Testis (tissue), 3 donors: ENCODE results near the gene GGT5. TPM values are rescaled to one million over a fixed set of nuclear protein-coding genes. Genes with fewer than 3 reads are reported as not detected.
"Not testable (repeated sequence)": the region's sequence is repeated elsewhere in the genome, so short reads cannot be mapped to it uniquely, and the experiment has no call there.

Experiments
- DNase-seq: peaks from one replicate; pipeline ENCODE4 v3.0.0-alpha.2; 2019
- H3K27ac ChIP-seq, 2 donors: fragments of 200-600 bp; sonication (generic); one replicate each; pipeline ENCODE4 v1.5.1; 2019
- H3K27me3 ChIP-seq: fragments of 200-600 bp; sonication (generic); one replicate; pipeline ENCODE4 v1.5.1; 2019
- H3K36me3 ChIP-seq: fragments of 200-600 bp; sonication (generic); one replicate; pipeline ENCODE4 v1.5.1; 2017; ENCODE audit warnings: low read depth; ENCODE audit errors: missing control alignments
- H3K4me1 ChIP-seq: fragments of 200-600 bp; sonication (generic); one replicate; pipeline ENCODE4 v1.5.1; 2019
- H3K4me3 ChIP-seq, 2 donors: fragments of 200-600 bp; sonication (generic); one replicate each; pipeline ENCODE4 v1.5.1; 2017 to 2019
- H3K9me3 ChIP-seq: fragments of 200-600 bp; sonication (generic); one replicate; pipeline ENCODE4 v1.5.1; 2017
- POLR2A ChIP-seq: fragments of 450-650 bp; IDR thresholded peaks from one replicate; pipeline ENCODE4 v1.6.1; 2017; ENCODE audit warnings: antibody characterized with exemption, mild to moderate bottlenecking, moderate library complexity
- WGBS, 2 donors: methylation state at CpG; one replicate each; pipeline ENCODE4 v1.1.5; 2018; 5-methylcytosine and 5-hydroxymethylcytosine counted together
- intact Hi-C: fragments of 100-400 bp; cut with DNase I; formaldehyde crosslinking; loops from one replicate; pipeline ENCODE4 v1.15.1; 2023; ENCODE audit warnings: low total_unique reads
- polyA plus RNA-seq: library from polyadenylated mRNA; stranded (reverse); fragments of 350-450 nt; fragmentation: Illumina TruSeq; extraction: RNeasy Lipid Tissue Mini Kit (QIAGEN cat#74804); gene quantifications from one replicate; pipeline ENCODE4 v1.2.3, GENCODE V29; 2014; ENCODE audit warnings: low read depth, low replicate concordance; ENCODE audit not compliant: insufficient read depth
- total RNA-seq, 2 donors: library from RNA; depleted of rRNA; stranded (reverse); fragments of >200 nt; gene quantifications; one replicate each; pipeline ENCODE4 v1.2.3, GENCODE V29; 2016
- TF ChIP-seq, protein P1 (sequence below), 3 experiments: fragments of 450-650 bp in 2 of 3; fragments of 200-600 bp in 1 of 3; sonication (generic) in 1 of 3; IDR thresholded peaks; one replicate each; pipeline ENCODE4 v1.5.1; 2016 to 2019; ENCODE audit warnings: antibody characterized with exemption in 3 of 3, mild to moderate bottlenecking in 2 of 3, moderate library complexity in 1 of 3

Gene GGT5
- total and polyA plus RNA-seq, 3 donors from 2014 or later = 15.0 to 27.1 (median 22.9) TPM

DNA sequence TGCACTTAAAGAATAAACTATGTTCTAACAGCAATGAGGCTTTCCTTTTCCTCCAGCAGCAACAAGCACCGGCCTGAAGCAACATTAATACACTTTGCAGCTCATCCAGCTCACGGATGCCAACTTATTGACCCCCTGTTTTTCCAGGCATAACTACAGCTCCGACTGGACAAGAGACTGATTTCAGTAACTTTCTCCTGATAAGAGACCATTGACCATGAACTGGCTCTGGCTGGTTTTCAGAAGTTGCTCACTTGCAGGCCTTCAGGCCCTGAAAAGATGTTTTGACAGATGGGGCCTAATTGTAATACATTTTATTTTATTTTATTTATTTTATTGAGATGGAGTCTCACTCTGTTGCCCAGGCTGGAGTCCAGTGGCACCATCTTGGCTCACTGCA is 27.5 kb downstream of the GGT5 start:
- WGBS, 2 donors = 18 to 49% methylated on average over 3 of the region's 3 CpGs

DNA sequence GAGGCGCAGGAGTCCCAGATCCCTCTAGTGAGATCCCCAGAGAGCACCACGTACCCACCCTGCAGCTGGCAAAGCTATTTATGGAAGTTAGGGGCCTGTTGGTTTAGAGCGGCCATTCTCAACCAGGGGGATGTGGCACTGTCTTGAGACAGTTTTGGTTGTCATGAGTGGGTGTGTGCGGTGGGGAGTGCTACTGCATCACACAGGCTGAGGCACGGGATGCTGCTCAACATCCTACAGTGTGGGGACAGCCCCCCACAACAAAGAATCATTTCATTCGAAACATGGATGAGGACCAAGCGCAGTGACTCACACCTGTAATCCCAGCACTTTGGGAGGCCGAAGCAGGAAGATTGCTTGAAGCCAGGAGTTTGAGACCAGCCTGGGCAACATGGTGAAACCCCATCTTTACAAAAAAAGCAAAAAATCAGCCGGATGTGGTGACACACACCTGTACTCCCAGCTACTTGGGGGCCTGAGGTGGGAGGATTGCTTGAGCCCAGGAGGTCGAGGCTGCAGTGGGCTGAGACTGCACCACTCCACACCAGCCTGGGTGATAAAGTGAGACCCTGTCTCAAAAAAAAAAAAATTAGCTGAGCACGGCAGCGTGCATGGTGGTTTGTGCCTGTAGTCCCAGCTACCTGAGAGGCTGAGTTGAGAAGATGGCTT is 28.2 kb downstream of the GGT5 start:
- intact Hi-C loops = no loop called here

More for the DNA sequence above, 27.5 kb downstream of the GGT5 start:
- H3K27ac ChIP-seq = no peak overlapping the region
- TF ChIP-seq, protein P1, sequence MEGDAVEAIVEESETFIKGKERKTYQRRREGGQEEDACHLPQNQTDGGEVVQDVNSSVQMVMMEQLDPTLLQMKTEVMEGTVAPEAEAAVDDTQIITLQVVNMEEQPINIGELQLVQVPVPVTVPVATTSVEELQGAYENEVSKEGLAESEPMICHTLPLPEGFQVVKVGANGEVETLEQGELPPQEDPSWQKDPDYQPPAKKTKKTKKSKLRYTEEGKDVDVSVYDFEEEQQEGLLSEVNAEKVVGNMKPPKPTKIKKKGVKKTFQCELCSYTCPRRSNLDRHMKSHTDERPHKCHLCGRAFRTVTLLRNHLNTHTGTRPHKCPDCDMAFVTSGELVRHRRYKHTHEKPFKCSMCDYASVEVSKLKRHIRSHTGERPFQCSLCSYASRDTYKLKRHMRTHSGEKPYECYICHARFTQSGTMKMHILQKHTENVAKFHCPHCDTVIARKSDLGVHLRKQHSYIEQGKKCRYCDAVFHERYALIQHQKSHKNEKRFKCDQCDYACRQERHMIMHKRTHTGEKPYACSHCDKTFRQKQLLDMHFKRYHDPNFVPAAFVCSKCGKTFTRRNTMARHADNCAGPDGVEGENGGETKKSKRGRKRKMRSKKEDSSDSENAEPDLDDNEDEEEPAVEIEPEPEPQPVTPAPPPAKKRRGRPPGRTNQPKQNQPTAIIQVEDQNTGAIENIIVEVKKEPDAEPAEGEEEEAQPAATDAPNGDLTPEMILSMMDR (IDR thresholded peaks at IDR 0.05) = no peak
- TF ChIP-seq POLR2A = no peak
- H3K36me3 ChIP-seq = no peaks in the 10 kb centered on the region
- no peaks in the 10 kb centered on the region for H3K27me3 ChIP-seq
- DNase-seq = no peak
- no peak overlapping the region for H3K4me3 ChIP-seq
- peaks cover 6% of the 10 kb centered on the region for H3K4me1 ChIP-seq
- H3K9me3 ChIP-seq = no peaks in the 10 kb centered on the region
- intact Hi-C loops = no loop called here

DNA sequence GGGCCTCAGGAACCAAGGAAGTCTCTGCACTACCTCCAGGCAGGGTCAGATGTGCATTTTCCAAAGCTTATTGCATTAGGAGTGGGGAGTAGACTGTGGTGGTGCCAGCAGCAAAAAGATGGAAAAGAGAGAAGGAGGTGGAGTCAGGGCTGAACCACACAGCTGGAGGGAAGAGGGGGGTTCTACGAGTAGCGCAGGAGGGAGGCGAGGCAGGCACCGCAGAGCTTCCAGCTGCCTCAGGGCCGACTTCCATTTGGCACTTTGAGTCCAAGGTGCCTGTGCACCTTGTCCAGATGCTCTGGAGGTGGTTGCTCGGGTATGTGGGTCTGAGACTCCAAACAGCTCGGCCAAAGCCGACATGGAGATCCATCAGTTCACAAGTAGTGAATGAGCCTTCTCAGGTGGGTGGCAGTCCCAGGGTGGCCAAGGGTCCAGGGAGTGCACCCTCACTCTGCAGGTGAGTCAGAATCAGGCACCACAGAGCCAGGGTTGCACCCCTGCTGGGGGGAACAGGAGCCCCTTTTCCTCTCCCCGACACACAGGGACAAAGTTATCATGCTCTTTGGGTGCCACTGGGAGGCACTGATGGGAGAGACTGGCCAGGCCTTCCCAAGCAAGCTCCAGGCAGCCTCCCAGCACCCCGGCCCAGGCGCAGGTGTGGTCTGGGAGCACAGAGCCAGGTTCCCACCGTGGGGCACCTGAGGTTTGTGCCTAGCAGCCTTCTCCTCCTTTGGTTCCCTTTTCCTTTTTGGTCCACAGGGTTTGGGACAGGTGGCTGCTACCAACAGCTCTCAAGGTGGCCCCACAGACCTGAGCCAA is 30.2 kb downstream of the GGT5 start:
- intact Hi-C loops = no loop called here
- TF ChIP-seq, protein P1 (IDR thresholded peaks at IDR 0.05) = no peak
- TF ChIP-seq POLR2A = no peak
- no peak for DNase-seq
- Histone ChIP-seq H3K4me3 (no peak overlapping the region), H3K27ac (no peak overlapping the region), H3K9me3 (no peaks in the 10 kb centered on the region), H3K36me3 (no peaks in the 10 kb centered on the region), H3K4me1 (peaks cover 6% of the 10 kb centered on the region), H3K27me3 (no peaks in the 10 kb centered on the region)
- 85 to 89% methylated on average over 9 to 12 of the region's 12 CpGs for WGBS, 2 donors

More for the DNA sequence above, 28.2 kb downstream of the GGT5 start:
- H3K27ac ChIP-seq = no peak overlapping the region
- H3K4me1 ChIP-seq = peaks cover 6% of the 10 kb centered on the region
- no peaks in the 10 kb centered on the region for H3K36me3 ChIP-seq
- WGBS, 2 donors = 88 to 91% methylated on average over 10 to 12 of the region's 12 CpGs
- TF ChIP-seq, protein P1 (IDR thresholded peaks at IDR 0.05) = no peak
- no peak for TF ChIP-seq POLR2A
- H3K27me3 ChIP-seq = no peaks in the 10 kb centered on the region
- no peak for DNase-seq
- H3K9me3 ChIP-seq = no peaks in the 10 kb centered on the region
- no peak overlapping the region for H3K4me3 ChIP-seq

DNA sequence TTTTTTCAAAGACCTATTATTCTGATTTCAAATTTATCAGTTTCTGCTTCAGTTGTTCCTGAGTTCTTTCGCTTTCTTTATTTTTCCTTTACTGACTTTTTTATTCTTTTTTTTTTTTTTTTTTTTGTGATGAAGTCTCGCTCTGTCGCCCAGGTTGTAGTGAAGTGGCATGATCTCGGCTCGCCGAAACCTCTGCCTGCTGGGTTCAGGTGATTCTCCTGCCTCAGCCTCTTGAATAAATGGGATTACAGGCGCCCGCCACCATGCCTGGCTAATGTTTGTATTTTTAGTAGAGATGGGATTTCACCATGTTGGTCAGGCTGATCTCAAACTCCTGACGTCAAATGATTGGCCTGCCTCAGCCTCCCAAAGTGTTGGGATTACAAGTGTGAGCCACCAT is 31.8 kb downstream of the GGT5 start:
- H3K36me3 ChIP-seq, H3K27me3 ChIP-seq, intact Hi-C loops, H3K9me3 ChIP-seq, H3K4me3 ChIP-seq, H3K27ac ChIP-seq, DNase-seq: not testable (repeated sequence)
- WGBS, 2 donors = 89 to 95% methylated on average over 9 of the region's 9 CpGs
- H3K4me1 ChIP-seq = peaks cover 12% of the 10 kb centered on the region

DNA sequence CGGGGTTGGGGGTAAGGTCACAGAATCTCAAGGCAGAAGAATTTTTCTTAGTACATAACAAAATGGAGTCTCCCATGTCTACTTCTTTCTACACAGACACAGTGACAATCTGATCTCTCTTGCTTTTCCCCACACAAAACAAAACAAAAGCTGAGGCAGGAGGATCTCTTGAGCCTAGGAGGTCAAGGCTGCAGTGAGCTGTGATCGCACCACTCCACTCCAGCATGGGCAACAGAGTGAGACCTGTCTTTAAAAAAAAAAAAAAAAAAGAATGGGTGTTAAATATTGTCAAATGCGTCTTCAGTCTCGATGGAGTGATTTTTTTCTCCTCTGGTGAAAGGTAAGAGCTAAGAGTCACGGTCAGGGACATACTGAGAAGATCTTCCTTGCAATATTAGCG is 33.2 kb downstream of the GGT5 start:
- H3K27me3 ChIP-seq, intact Hi-C loops, H3K27ac ChIP-seq, H3K9me3 ChIP-seq, H3K4me3 ChIP-seq, DNase-seq, H3K36me3 ChIP-seq: not testable (repeated sequence)
- WGBS, 2 donors = 63 to 64% methylated on average over 5 of the region's 6 CpGs
- H3K4me1 ChIP-seq = peaks cover 19% of the 10 kb centered on the region

DNA sequence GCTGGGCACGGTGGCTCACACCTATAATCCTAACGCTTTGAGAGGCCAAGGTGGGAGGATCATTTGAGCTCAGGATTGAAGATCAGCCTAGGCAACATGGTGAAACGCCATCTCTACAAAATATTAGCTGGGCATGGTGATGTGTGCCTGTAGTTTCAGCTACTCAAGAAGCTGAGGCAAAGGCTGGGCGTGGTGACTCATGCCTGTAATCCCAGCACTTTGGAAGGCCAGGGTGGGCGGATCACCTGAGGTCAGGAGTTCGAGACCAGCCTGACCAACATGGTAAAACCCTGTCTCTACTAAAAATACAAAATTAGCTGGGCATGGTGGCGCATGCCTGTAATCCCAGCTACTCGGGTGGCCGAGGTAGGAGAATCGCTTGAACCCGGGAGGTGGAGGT is 34.5 kb downstream of the GGT5 start:
- WGBS, 2 donors = 92 to 93% methylated on average over 11 of the region's 11 CpGs
- DNase-seq, H3K9me3 ChIP-seq, intact Hi-C loops, H3K4me3 ChIP-seq, H3K27me3 ChIP-seq, H3K36me3 ChIP-seq, H3K27ac ChIP-seq: not testable (repeated sequence)
- peaks cover 24% of the 10 kb centered on the region for H3K4me1 ChIP-seq
